Stimulated activated CD4-positive, alpha-beta T cell treated with anti-CD3 and anti-CD28 coated beads, TNF-alpha, amount 100 ng/mL, for 48 hours (primary cell): ENCODE data around the gene KCNA1.
"Not testable (repeated sequence)": the region's sequence is repeated elsewhere in the genome, so short reads cannot be mapped to it uniquely, and the experiment has no call there.

Source experiments
- DNase-seq, 3 donors: peaks; one replicate each; pipeline ENCODE4 v3.0.0-alpha.2; 2020; ENCODE audit warnings: low read depth in 3 of 3

Gene KCNA1

DNA sequence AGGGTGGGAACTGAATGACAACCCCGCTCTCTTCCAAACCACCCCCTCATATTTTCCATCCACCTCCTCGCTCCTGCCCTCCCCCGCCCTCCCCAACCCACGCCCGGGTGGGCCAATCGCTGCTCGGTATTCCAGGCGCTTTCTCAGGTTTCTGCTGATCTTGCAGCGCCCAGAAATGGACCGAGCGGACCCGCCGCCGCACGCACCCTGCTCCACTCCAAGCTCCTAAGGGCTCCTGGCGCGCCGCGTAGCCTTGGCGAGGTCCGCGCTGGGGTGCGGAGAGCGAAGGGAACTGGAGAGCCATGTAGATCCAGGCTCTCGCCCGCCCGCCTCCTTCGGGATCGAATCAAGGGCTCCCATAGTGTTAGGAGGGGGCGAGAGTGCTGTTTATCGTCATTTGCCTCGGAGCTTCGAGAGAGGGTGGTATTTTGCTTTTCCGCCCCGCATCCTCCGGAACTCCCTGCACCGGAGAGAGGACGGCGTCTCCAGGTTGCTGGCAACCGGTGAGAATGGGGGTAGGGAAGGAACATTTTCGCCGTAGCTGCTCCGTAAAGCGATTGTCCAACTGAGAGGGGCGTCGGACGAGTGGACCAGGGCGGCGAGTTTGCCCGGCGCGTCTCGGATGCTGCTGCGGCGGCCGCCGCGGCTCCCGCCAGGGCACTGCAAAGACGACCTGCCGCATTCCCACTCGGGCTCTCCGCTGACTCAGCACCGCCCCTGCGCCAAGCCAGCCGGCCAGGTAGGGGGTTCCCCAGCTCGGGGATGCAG, at the start of gene KCNA1:
Gene KCNA1 (plus strand): TSS at position 172 of the 768 bp plus-strand sequence. CDS start 1,474 bp downstream, outside the sequence.
- DNase-seq: no peak

DNA sequence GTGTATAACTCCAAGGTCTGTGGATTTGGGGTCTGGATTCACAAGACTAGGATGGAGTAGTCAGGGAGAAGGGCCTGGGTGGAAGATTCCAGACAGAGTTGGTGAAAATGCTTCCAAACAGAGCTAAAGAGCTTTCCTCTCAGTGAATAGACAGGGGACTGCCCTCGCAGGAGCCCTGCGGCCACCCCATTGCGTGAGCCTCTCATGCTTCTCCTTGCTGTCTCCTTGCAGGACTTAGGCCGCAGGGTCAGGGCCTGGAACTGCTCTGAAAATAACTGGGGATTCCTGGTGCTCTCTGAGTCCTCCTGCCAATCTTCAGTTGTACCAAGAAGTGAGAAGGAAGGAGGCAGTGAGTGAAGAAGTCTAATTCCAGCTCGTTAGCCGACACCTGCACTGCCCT, 49.0 kb upstream of the KCNA1 start:
- no peak for DNase-seq

DNA sequence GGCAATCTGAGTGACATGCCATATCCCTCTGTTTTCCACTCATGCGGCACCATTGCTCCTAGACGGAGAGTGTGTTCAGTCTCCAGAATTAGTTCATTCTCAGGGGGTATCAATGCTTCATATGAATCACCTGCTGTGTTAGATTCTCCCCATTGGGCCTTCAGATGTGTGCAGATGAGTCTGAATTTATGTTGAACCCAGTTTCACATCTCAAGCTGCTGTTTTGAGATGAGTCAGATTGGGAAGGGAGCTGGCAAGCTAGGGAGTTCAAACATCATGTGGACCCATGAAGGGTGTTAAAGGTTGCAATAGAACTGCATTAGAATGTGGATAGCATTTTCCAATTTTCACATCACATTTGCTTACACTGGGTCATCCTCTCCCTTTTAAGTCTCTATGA, 46.9 kb upstream of the KCNA1 start:
- no peak for DNase-seq

DNA sequence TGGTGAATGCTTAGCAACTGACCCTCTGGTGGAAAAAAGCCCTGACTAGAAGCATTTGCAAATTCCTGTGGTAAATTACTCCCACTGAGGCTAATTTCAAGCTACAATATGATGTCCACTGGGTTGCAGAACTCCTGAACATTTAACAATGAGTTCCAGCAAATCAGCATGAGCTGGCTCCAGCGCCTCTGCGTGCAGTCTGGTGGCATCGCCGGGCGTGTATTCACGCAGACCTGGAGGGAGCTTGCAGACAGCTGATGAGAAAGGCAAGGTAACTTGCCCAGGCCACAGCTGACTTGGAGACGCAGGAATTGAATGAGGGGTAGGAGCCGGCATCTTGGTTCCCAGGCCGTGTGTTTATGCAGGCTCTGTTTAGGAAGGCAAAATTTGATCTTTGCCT, 45.1 kb upstream of the KCNA1 start:
- no peak for DNase-seq

DNA sequence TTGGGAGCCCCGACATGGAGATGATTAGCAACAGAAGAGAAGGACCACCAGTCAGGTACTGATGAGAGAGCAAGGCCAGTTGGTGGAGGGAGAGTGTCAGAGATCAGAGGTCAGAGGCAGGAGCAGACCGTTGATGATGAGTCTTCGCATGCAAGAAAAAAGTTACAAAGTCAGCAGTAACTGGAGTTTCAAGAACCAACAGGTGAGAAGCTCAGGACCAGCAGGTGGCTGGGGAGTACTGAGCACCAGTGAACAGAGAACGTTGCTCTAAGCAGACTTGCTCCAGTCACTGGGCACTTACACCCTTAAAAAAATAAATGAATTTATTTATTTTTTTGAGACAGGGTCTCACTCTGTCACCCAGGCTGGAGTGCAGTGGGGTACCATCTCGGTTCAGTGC, 44.5 kb upstream of the KCNA1 start:
- DNase-seq: no peak

DNA sequence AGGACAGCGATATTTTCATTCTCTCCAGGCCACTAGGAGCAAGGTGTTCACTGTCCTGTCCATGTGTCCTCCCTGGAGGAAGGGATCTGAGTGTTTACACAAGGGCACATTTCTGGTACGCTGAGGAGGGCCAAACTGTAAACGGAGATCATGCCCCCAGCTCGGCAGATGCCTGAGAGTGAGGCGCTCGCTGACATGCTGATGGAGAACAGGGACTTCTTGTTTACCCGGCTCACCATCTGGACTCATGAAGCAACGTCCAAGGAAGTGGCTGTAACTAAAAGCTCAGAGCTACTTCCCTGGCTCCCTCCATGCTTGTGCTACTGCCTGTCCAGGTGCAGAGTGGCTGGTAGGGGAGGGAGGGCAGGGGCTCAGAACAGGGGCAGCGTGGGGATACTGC, 43.4 kb upstream of the KCNA1 start:
- DNase-seq: no peak

DNA sequence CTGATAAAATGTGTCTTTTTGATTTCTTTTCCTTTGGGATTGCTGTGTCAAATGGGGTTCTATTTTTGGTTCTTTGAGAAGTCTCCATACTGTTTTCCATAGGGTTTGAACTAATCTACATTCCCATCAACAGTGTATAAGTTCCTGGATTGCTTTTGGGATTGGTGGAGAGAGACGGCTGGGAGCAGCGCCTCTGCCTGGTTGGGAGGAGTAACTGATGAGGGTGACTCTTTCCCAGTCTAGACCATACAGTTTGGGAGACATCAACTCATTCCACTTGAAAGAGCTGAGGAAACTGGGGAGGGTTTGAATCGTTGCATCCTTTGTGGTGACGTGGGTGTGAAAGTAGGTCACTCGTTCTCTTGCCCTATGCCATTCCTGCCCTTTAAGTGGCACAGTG, 42.3 kb upstream of the KCNA1 start:
- no peak for DNase-seq

DNA sequence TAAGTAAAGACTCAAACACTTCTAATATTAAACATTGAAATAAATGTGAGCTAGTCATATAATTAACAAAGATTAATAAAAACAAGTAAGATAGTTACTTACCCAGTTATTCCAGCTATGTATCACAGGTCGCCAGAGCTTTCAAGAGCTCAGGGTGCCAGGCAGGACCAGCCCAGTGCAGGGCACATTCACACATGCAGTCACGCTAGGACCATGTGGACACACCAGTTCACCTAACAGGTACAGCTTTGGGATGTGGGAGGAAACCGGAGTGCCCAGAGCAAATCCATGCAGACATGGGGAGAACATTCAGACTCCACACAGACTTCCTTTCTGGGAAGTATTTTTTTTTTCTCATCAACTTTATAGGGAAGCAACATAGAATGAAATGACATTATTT, 39.3 kb upstream of the KCNA1 start:
- no peak for DNase-seq

DNA sequence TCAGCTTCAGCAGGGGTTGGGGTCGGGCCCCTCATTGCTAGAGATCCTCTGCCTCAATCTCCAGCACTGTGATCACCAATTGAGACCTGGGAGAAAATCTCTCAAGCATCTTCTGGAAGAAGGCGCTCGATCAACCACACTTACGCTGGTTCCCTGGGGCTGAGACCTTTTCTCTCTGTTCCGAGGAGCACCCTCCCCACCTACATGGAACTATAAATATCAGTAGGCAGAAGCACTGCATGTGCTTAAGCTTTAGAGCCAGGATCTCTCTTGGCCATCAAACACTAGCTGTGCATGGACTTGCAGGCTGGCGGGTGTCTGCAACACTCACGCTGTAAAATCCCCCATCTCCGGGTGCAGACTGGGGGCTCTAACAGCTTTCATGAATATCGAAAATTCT, 38.2 kb upstream of the KCNA1 start:
- DNase-seq: no peak

DNA sequence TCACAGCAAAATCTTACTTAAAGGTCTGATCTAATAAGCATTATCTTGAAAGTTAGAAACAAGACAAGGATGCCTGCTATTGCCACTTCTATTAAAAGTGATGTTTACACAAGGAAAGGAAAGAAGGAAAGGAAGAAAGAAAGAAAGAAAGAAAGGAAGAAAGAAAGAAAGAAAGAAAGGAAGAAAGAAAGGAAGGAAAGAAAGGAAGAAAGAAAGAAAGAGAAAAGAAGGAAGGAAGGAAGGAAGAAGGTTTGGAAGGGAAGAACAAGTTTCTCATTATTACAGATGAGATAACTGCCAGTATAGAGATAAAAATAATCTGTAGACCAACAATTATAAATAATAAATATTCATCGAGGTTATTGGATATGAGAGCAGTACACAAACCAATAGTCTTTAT, 35.8 kb upstream of the KCNA1 start:
- no peak for DNase-seq

DNA sequence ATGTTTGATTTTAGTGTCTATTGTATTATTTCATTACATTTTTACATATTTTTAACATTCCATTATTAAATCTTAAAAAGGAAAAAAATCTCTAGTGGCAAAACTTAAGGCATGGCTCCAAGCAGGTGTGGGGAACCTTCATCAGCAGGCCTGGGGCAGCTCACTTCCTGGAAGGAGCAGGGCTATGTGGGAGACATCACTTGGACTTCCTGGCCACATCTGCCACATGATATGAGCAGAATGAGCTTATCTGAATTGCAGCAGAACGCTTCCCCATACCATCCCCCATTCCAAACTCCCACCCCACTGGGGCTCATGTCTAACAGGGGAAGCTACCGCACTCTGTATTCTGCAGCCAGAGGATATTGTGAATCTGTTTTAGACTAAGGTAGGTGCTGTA, 35.0 kb upstream of the KCNA1 start:
- no peak for DNase-seq

DNA sequence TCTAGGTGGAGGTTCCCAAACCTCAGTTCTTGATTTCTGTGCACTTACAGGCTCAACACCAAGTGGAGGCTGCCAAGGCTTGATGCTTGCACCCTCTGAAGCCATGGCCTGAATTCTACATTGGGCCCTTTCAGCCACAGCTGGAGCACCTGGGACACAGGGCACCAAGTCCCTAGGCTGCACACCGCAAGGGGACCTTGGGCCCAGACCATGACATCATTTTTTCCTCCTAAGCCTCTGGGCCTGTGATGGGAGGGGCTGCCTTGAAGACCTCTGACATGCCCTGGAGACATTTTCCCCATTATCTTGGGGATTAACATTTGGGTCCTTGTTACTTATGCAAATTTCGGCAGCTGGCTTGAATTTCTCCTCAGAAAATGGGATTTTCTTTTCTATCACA, 30.2 kb upstream of the KCNA1 start:
- DNase-seq: not testable (repeated sequence)

DNA sequence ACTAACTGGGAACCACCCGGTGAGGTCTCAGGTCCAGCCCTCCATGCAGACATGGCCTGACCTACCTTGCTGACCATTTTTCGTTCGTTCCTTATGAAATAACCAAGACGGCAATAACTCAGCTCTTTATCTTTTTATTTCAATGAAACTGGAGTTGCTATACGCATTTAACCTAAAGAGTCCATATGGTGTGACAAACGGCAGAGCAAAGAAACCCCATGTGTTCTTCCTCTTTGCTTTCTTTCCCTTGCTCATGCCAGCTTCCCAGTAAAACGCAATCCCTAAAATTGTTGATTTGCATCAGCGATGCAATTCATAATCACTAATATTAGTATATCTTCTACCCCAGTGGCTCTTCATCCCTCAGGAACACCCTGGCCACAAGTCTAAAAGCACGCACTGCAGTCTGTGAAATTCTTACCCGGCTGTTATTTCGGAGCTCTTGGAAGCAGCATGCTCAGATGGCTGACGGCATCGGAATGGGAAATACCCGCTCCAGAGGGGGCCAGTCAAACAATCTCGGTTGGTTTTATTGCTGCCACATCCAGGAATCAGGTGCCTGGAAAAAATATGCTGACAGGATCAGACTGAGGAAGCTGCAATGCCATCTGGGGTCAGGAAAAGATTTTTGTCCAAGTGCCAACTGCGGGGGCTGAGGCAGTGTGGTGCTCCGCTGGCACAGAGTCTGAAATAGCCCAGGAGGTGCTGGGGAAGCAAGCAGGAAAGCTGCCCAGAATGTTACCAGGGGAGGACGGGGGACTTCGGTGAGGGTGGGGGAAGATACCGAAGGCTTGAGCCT, 28.2 kb upstream of the KCNA1 start:
- no peak for DNase-seq

DNA sequence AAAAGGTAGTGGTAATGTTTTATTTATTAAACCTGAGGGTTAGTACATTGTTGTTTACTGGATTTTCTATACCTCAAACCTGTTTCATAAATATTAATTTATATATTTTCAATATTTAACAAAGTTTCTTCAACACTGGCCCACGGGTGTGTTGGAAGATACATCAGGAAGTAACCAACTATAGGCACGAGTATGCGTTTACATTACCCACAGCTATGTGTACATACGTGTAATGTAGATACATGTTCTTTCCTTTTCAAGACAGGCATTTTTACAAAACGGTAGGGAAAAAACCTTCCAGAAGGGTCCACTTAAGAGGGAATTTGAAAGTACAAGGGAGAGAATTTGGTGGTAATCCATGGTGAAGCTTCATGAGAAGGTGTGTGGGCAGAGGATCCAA, 17.8 kb upstream of the KCNA1 start:
- DNase-seq: no peak

DNA sequence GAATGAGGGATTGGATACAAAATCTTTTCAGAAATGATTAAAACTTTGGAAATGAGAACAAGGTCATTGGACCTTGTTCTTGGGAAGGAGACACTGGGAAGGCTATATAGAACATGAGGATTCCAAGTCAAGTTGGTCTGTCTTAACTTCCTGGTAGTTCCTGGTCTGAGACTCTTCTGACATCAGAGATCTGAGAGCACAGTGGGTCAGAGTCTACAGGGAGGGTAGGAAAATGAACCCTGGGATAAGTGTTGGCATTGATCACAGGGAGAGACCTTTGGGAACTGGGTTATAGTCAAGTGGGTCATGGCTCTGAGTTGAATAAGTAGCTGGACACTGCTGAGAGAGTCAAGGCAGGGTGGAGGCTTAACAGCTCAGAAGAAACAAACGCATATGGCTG, 17.3 kb upstream of the KCNA1 start:
- no peak for DNase-seq

DNA sequence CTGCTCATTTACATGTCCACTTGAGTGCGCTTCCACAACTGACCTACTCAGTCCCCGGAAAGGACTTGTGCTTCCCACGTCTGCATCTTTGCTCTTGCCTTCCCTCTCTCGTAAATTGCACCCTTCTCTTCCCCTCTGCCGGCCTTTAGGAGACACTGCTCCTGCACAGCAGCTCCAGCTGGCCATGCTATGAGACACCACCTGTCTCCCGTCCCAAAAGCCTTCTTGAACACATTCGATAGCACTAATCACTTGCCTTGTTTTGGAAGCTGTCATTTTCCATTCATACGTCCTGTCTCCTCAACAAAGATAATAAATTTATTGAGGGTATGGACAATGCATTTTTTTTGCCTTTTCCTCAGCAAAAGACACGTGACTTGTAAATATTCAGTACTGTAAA, 15.7 kb upstream of the KCNA1 start:
- DNase-seq: no peak

DNA sequence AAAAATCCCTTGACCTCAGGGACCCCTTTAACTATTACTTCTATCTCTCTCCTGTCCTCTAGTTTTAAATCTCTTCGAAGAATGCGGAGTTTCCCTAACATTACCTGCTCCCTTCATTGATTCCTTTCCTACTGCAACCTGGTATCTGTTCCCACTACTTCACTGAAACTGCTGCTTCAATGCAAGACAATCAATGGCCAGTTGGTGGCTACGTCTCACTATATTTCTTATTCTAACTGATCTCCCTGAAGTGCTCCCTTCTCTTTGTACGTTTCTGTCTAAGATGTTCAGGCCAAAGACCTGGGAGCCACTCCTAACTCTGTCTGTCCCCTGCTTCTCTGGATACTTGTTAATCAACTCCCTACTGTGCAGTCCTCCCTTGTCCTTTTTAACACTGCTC, 10.3 kb upstream of the KCNA1 start:
- DNase-seq: no peak

DNA sequence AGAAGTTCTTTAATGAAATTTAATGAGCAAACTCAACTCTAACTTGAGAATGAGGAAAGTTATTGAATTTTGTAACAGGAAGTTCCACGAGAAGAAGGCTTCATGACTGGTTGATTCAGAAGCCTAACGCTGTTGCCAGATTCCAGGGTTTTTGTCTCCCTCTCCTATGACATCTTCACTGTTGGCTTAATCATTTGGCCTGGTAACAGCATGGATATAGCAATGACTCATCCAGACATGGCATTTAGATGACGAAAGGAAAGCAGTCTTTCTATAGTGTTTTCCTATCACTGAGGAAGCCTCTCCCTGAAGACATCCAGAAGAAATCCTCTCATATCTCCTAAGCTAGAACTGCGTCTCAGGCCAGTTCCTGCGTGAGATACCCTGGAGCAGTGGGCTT, 9.4 kb upstream of the KCNA1 start:
- DNase-seq: no peak

DNA sequence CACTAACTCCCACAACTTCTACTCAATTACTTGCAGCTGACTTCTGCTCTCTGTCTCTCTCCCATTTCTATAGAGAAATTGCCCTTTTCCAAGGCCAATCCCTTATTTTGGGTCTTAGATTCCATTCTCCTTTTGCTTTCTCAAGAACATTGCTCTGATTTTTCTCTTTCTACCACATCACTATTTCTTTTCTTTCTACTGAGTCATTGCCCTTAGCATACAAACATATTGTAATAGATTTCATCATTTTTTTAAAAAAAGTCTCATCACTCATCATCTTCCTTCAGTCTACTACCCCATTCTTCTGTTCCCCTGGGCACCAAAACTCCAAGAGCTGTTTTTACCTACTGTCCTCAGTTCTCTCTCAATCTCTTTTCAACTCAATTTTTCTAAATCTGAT, 4.4 kb upstream of the KCNA1 start:
- no peak for DNase-seq

DNA sequence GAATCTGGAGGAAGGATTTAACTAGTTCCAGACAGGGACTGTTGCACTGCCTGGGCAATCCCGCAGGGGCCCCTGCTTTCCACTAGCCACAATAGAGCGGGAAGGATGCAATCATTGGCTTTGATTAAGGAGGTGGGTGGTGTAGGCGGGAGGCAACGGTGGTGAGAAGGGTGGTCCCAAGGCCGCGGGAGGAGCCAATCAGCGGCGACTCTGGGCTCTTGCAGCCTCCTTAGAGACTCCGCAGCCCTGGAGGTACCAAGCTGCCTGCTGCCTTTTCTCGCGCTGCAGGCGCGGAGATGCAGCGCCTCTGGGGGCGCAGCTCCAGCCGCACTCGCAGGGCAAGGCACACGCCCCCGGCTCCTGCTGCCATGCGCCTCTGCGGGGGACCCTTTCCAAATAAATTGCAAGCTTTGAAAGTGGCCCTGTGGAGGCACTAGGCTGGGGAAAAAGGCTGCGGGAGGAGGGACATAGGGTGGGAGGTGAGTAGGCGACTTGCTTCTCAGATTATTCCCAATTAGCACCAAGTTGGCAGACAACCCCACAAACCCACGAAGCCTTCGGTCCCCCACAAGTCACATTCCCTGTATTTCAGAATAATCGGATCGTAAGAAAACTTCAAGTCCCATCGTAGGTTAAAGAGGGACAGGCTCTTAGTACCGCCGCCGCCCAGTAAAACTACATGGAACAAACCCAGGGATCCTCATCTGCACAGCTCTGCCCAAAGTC, 858 bp upstream of the KCNA1 start:
- DNase-seq: no peak

DNA sequence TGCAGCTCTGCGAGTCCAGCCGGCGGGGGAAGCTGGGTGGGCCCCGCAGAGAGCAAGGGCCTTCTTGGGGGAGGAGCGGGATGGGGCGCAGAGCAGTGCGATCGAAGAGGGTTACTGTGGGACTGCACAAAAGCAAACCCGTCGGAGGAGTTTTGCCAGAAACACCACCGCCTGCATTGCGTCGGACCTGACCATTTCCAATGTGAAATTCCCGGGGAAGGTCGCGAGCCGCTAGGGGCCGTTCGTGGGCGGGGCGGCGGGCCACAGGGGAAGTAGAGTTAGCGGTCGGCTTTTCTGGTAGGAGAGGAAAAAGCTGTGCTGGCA, 333 bp upstream of the KCNA1 start:
- DNase-seq: no peak

DNA sequence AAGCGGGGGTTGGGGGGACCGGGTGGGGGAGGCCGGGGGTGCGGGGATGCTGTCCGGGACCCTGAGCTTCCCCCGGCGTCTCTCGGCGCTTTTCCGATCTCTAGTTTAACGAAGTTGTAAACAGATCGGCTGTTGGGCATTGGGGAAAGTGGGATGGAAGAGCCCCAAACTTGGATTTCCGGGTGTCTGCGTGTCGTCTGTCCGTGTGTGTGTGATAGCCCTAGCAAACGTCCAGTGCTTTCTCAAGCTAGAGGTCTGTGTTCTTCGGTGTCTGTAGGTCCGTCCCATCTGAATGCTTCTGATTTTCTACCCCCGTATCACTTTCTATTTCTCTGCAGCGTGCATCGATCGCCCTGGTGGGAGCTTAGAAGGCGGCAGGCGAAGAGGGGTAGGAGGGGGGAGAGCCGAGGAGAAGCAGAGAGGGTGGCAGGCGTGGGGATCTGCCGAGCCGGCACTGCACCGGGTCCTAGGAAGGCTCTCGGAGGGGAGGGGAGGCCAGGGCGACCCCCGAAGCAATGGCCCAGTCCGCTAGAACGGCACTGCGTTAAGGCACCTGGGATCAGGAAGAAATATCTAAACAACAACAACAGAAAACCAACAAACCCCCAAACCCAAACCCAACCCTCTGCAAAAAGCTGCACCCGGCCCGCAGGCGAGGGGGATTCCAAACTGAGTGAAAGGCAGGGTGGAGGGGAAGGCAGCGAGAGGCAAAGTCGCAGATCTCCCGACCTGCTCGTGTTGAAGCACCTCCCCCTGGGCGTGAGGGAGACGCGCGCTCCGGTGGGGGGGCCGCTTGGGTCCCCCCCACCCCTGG, 1.0 kb downstream of the KCNA1 start:
- no peak for DNase-seq
